DMS79 treated with DMSO at 0.1 percent for 48 hours (cell line): ENCODE results near the gene TSEN34.
"Not testable (repeated sequence)": the region's sequence is repeated elsewhere in the genome, so short reads cannot be mapped to it uniquely, and the experiment has no call there.

Experiments used
- DNase-seq: peaks from one replicate; lab custom pipeline; 2025; lab: John Stamatoyannopoulos, UW

Gene TSEN34

DNA sequence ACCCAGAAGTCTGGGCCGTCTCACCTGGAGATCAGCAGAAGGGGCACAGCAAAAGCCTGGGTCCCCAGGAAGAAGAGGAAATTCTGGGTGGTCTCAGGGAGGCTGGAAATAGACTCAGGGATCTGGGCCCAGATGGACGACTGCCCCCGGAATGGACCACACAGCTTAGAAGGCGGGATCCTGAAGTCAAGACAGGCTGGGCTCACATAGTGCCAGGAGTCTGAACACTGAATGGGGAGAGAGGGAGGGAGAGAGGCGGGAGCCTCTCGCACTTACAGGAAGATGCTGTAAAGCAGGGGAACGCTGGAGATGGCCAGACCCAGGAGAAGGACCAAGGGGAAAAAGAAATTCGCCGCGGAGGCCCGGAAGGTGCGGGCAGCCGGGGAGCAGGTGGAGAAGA is 30.3 kb upstream of the TSEN34 start:
- peak; percentile 42 for DNase-seq

DNA sequence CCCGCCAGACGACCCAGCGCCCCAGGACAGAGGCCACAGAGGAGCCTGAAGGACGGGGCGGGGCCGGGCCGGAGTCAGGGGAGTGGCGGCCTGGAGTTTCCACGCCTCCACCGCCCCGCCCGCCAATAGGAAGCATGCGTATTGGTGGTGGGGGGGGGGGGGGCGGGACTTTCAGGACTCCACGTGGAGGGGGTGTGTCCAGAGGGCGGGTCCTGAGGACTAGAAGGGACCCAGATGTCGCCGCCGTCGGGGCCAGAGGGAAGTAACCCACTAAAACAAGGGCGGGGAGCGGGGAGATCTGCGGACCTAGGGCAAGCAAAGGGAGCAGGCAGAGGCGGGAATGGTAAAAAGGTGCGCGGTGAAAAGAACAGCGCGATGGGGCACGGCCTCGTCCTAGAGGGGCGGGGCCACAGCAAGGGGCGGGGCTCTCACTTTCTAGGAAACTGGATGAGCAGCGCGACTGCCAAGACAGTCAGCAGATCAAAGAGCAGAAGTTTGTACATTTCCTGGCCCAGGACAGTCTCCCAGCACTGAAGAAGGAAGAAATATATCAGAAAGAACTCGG is 28.8 kb upstream of the TSEN34 start:
- peak; percentile 17 for DNase-seq

DNA sequence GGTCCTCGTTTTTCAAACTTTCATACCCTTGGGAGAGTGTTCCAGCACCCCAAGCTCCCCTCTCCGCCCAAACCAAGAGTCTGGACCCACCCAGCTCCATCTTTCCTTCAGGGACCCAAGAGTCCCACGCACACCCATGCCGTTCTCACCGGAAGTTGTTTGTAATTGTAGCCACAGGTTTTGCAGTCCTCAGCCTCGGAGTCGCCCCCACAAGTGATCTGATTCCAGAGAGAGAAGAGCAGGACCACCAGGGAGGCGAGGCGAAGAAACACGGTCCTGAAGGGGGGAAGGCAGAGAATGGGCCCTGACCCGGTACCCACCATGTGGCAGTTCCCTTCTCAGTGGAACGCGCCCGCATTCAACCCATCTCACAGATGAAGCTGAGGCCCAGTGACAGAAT is 28.2 kb upstream of the TSEN34 start:
- DNase-seq: no peak

DNA sequence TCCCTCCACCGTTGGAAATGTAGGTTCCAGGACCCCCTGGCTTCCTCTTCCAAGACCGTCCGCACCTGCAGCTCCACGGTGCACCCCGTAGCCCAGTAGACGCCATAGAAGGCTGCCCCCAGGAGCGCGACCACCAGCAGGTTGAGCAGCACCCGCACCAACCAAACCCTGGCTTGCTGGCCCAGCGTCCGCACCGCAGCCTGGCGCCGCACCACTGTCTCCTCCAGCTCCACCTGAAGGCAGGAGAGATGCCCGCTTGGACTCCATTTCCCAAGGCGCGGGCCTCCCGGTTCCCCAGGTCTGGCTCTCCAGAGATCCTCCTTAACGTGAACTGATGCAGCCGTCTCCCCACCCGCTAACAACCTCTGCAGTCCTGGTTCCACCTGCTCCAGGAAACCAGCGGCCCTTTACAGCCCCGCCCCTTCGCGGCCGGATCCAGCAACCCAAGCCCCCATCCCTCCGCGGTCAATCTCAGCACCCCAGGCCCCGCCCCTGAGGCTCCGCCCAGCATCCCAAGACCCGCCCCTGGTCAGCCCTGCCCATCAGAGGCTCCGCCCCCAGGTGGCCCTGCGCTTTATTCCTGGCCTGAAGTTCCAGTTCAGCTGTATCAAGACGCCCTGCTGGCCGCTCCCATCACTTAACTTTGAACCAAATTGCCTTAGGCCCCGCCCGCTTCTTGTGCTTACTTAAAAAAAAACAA is 26.6 kb upstream of the TSEN34 start:
- no peak for DNase-seq

DNA sequence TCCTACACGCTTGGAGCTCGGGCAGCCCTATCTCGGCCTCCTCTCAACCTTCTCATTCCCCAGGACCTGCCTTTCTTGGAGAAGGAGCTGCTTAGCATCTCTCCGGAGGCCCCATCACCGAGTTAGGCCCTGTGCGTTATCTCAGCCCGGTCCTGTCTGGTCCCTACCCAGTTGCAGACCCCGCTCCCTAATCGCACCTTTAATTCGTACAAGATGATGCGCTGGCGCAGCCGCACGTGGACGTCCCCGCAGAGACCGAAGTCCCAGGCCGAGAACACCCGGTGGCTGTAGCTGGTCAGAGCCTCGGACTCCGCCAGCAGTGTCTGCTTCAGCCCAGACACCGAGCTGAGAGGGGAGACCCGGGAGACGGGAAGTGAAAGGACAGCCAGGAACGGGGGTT is 25.9 kb upstream of the TSEN34 start:
- DNase-seq: no peak

GRCh38 chr19:54168174-54168917 is 22.8 kb upstream of the TSEN34 start:
- peak; percentile 66 for DNase-seq

- DNase-seq: no peak
These were observed 21.9 kb upstream of the TSEN34 start for GRCh38 chr19:54169149-54169740.

GRCh38 chr19:54171736-54172431 is 19.2 kb upstream of the TSEN34 start:
- DNase-seq: not testable (repeated sequence)

GRCh38 chr19:54172471-54173358 is 18.4 kb upstream of the TSEN34 start, which contains the start of gene TMC4:
Gene TMC4, minus strand, starts transcription at chr19:54173160. Its CDS starts 43 bp downstream, at chr19:54173117.
- DNase-seq: peak; percentile 80

GRCh38 chr19:54173359-54173699 is 17.8 kb upstream of the TSEN34 start:
- no peak for DNase-seq

DNA sequence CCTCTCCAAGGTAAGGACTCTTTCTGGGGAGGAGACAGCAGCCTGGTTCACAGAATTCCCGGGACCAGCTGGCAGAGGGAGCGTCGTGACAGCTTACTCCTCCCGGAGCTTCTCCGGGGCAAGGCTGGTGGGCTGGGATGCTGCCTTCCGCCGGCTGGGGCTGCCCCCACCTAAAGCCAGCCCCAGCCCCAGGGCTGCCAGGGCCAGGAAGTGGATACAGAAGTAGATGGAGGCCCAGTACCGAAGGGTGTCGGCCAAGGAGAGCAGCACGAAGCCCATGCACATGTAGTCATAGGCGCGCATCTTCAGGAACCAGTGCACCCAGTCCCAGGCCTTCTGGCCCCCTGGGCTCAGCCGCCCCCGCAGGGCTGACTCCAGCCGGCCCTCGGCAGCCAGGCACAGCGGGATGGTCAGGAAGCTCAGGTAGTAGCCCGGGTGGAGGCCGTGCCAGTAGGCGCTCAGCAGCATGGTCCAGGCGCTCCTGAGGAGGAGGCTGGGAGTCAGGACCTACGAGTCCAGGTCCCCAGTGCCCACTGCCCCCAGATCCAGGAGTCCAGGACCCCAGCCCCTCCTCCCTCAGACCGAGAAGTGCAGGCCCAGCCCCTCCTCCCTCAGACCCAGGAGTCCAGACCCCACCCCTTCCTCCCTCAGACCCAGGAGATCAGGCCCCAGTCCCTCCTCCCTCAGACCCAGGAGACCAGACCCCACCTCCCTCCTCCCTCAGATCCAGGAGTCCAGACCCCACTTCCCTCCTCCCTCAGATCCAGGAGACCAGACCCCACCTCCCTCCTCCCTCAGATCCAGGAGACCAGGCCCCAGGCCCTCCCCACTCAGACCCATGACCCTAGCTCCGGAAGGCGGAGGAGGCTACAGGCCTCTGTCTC is 16.9 kb upstream of the TSEN34 start:
- DNase-seq: no peak

DNA sequence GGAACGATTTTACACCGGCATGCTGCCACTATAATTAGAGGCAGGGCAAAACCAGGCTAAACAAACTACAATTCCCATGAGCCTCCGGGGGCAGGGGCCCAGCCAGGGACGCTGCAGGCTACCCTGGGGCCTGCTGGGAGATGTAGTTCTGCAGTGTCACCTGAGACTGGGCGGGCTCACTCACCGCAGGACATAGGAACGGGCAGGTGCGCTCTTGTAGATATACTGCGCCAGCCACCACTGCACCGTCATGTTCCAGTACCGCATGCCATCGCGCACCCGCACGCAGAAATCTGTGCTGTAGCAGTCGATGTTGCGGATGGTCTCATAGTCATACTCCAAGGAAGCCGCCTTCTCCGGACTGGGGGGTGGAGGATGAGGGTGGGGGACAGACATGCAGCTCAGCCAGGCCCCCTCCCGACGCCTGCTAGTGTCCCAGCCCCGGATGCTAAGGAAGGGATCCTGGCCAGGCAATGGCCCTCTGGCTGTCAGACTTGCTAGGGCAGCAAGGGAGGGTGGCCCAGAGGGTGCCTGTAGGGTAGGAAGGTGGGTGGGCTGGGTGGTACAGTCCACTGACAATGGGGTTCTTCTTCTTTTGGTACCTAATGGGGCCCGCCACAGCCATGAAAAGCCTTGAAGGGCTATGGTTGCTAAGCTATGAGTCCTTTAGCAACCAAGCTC is 12.4 kb upstream of the TSEN34 start:
- DNase-seq: no peak

DNA sequence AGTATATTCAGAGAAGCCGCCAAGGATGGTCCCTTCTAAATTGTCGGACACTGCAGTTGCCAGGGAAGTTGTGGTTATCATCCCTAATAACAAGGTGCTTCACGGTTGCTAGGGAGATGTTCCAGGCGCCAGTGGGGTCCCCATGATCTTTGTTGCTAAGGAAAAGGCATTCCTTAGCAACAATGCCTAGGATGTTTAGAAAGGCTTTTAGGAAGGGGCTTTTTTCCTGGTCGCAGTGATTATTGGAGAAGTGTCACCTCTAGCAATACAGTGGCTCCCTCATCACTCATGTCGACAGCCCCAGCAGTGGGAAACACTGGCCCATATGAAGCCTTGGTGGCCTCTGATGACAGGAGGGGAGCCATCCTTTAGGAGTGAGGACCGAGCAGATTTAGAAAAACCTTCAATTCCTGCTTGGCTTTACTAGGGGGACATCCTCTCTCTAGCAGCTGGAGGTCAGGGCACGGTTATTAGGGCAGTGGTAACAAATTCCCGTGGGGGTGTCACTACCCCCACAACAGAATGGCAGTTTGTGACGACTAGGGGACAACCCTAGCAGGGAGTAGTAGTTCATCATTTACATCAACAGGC is 11.8 kb upstream of the TSEN34 start:
- no peak for DNase-seq

- no peak for DNase-seq
These were observed 11.1 kb upstream of the TSEN34 start for GRCh38 chr19:54179921-54180461.

GRCh38 chr19:54180691-54181091 is 10.4 kb upstream of the TSEN34 start:
- no peak for DNase-seq

DNA sequence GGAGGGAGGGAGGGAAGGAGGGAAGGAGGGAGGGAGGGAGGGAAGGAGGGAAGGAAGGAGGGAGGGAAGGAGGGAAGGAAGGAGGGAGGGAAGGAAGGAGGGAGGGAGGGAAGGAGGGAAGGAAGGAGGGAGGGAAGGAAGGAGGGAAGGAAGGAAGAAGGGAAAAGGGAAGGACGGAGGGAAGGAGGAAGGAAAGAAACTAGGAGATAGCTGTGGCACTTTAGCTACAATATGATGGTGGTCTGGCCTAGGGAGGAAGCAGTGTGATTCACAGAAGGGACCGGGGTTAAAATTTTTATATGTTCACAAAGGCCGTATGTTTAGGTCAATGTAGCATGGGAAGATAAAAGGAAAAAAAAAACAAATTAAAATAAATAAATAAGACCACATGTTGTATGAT is 9.2 kb upstream of the TSEN34 start:
- DNase-seq: not testable (repeated sequence)

- DNase-seq: no peak
These were observed 7.7 kb upstream of the TSEN34 start for GRCh38 chr19:54183431-54183830.

GRCh38 chr19:54186351-54186750 is 4.8 kb upstream of the TSEN34 start:
- no peak for DNase-seq

DNA sequence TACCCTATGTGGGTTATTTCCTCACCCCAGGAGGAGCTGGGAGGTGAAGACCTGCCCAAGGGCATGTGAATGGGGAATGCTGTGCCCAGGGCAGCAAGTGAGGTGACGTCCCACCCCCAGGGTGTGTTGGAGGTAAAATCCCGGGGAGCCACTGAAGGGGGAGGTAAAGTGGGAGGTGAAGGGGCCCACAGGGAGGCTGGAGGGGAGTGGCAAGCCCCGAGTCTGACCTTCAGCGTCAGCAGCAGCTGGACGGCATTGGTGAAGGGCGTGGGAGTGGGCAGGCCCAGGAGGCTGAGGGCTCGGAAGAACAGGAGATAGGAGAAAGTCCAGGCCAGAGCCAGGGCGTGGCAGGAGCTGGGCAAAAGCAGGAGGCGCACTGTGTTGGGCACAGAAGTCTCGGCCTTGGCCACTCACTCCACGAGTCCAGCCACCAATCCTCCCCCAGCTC is 4.2 kb upstream of the TSEN34 start:
- DNase-seq: no peak
